Activated CD4-positive, alpha-beta T cell treated with anti-CD3 and anti-CD28 coated beads for 4 hours (primary cell): ENCODE results near the gene FOXK2.
A peak's percentile ranks its signal among the peaks of the same experiment; 100 is the strongest.

Source experiments
- DNase-seq, 2 donors: peaks; one replicate each; pipeline ENCODE4 v3.0.0-alpha.2; 2020

FOXK2 gene

DNA sequence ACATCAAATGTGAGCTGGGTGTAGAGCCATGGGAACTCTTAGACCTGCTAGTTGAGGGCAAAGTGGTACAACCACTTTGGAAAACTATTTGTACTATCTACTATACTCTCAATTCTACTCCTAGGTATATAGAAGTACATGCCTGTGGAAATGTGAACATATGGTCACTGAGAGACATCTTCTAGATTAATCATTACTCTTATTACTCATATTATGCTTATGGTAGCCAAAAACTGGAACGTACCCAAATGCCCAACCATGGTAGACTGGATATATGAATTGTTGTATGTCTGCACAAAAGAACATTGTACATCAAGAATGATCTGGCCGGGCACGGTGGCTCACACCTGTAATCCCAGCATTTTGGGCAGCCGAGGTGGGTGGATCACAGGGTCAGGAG lies 126.0 kb downstream of the FOXK2 start:
- DNase-seq, result no peak

DNA sequence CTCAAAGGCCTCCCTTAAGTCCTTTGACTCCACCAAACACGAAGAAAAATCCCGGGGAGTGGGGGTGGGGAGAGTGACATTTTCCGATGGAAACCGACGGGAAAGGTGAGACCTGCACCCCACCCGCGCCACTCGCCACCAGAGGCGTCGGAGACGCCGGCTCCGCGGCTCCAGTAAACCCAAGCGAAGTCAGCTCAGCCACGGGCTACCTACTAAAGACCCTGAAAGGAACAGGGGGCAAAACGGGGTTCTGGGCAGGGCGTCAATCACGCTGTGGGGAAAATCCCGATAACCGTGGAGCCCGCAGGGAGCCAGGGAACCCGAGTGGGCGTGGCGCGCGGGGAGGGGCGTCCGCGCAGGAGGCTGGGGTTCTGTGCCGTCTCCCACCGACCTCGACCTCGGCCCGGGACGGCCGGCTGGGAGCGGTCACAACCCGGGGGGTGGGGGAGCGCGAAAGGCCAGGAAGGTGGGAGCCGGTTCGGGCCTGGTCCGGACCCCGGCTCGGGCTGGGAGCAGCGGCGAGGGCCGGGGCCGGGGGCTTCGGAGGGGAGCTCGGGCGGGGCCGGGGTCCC lies 128.1 kb downstream of the FOXK2 start:
- DNase-seq, result peak; percentile 45 to 49

DNA sequence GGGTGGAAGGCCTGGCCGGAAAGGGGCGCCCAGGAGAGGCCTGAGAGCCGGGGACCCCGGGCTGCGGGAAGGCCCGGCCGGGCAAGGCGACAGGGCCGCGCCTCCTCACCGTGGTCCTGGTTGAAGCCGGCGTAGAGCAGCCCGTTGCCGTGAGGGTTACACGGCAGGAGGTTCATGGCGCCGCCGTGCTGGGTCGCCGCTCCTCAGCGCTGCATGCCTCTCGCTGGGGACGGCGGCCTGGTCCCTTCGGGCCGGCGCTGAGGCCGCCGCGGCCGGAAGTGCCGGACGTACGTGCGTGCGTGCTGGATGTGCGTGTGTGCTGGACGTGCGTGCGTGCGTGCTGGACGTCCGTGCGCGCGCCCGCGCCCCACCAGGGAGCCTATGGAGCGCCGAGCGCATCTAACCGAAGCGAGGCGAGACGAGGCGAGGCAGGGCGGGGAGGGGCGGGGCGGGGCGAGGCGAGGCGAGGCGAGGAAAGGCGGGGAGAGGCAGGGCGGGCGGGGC lies 128.7 kb downstream of the FOXK2 start, which contains the start of gene WDR45B:
Gene WDR45B (minus strand): TSS at position 280 of the 504 bp plus-strand sequence. CDS start 104 bp downstream, at position 176.
- peak; percentile 83 to 87 for DNase-seq

DNA sequence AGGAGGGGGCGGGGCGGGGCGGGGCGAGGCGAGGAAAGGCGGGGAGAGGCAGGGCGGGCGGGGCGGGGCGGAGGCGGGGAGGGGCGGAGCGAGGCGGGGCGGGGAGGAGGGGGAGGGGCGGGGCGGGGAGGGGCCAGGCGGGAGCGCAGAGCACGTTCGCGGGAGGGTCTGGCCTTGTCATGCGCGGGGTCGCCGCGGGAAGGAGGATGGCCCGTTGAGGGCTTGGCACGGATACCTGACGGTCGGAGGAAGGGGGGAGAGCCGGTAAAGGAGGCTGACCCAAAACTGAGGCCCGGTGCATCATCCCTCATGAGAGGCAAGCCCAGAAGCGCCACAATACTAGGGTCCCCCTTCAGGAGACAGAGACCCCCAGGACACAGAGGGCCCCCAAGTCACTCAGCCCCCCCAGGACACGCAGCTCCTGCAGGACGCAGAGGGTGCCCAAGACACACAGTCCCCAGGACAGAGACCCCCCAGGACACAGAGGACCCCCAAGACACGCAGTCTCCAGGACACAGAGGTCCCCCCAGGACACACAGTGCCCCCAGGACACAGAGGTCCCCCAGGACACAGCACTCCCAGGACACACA lies 129.3 kb downstream of the FOXK2 start:
- DNase-seq, result no peak

DNA sequence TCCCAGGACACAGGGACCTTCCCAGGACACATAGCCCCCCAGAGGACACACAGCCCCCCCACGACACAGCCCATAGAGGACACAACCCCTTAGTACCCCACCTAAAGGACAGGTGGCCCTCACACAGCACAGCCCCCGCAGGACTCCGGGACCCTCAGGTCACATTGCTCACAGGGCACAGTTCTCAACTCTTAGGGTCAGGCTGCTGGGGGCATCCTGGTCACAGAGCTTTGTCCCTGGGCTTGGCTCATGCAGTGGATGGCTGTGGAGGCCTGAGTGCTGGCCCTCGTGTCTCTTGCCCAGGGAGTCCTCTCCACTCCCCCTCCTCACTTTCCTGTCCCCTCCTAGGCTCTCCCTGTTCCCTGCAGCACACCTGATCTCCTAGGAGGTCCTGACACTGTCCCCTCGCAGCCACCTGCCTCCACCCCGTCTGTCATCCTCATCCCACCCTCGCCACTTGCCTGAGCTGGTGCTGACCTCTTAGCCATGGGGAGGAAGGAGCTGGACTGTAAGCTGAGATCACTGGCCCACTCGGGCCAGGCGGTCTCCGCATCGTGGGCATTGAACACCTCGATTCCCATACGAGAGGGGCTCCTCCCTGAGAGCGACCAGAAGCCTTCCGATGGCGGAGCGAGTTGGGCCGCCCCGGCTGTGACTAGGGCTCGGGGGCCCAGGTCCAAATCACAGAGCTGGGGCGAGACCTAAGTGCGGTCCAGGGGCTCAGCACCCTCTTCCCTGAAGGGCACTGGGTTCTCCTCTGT lies 130.1 kb downstream of the FOXK2 start:
- no peak for DNase-seq

DNA sequence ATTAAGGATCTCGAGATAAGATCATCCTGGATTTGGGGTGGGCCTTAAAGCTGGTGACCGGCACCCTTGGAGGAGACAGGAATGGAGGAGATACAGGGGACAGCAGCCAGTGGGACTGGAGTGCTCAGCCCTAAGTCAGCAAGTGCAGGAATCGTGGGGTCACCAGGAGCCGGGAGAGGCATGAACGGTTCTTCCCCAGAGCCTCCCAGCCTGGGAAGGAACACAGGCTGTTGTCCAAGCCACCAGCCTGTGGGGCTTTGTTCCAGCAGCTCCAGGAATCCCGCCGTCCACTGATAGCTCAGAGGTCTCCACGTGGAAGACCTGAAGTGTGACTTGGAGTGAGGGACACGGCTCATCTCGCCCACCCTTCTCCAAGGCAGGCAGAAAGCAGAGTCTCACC lies 131.2 kb downstream of the FOXK2 start:
- no peak for DNase-seq

DNA sequence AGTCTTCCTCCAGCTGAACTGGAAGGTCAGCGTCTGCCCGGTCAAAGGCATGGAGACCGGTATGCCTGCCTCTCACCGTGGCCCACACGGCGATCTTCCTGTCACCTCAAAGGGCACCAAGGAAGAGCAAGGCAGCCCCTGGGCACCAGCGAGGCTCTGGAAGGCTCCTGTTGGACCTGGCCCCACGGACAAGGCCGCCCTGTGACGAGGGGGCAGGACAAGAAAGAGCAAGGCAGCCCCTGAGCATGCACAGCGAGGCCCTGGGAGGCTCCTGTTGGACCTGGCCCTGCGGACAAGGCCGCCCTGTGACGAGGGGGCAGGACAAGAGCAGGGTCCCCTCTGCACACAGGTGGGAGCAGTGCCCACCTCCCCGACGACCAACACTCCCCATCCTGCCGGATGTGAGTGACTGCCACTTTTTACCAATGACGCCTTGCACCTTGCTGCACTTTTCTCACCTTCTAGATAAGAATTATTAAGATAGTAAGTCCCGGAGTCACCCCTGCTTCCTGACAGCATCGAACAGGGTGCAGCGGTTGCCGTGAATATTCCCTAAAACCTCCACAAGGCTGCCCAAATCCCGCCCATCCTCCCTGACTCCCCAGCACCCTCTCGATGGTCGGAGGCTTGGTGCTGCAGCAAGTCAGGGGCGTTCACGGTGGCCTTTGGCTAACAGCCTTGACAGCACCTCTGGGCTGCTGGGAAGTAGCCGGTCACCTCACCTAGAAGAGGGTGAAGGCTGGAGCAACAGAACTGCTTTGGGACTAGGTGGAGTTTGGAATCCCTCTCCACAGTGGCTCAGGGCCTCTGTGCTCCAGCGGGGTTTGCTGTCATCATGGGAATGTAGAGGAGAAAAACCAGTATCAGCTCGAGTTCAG lies 134.4 kb downstream of the FOXK2 start:
- DNase-seq, result no peak
